Cortex of kidney (tissue), 1 donor: ENCODE data around the gene DHRS13.
"Not testable (repeated sequence)": the region's sequence is repeated elsewhere in the genome, so short reads cannot be mapped to it uniquely, and the experiment has no call there.

Source experiments
- DNase-seq: peaks from one replicate; lab custom pipeline; 2025; lab: John Stamatoyannopoulos, UW

DHRS13 gene

GRCh38 chr17:28935744-28936460 lies 33.0 kb upstream of the DHRS13 start:
- DNase-seq: no peak

GRCh38 chr17:28934508-28934907 lies 31.6 kb upstream of the DHRS13 start:
- DNase-seq: not testable (repeated sequence)

GRCh38 chr17:28929787-28930186 lies 26.9 kb upstream of the DHRS13 start:
- DNase-seq: no peak

- DNase-seq: no peak
These were observed 25.2 kb upstream of the DHRS13 start for GRCh38 chr17:28928061-28928460.

- DNase-seq: no peak
These were observed 23.9 kb upstream of the DHRS13 start for GRCh38 chr17:28926786-28927185.

- no peak for DNase-seq
These were observed 23.5 kb upstream of the DHRS13 start for GRCh38 chr17:28926366-28926765.

GRCh38 chr17:28925912-28926365 lies 23.1 kb upstream of the DHRS13 start:
- no peak for DNase-seq

- DNase-seq: no peak
These were observed 17.3 kb upstream of the DHRS13 start for GRCh38 chr17:28920201-28920600.

GRCh38 chr17:28918295-28918694 lies 15.4 kb upstream of the DHRS13 start:
- DNase-seq: no peak

GRCh38 chr17:28917465-28917864 lies 14.6 kb upstream of the DHRS13 start:
- DNase-seq: no peak

- DNase-seq: no peak
These were observed 14.2 kb upstream of the DHRS13 start for GRCh38 chr17:28917029-28917428.

GRCh38 chr17:28916302-28916934 lies 13.5 kb upstream of the DHRS13 start:
- no peak for DNase-seq

- no peak for DNase-seq
These were observed 10.1 kb upstream of the DHRS13 start for GRCh38 chr17:28912938-28913333.

- no peak for DNase-seq
These were observed 9.5 kb upstream of the DHRS13 start for GRCh38 chr17:28912281-28912937.

- DNase-seq: no peak
These were observed 8.6 kb upstream of the DHRS13 start for GRCh38 chr17:28911411-28912045.

GRCh38 chr17:28910534-28910933 lies 7.7 kb upstream of the DHRS13 start:
- DNase-seq: no peak

- DNase-seq: no peak
These were observed 5.8 kb upstream of the DHRS13 start for GRCh38 chr17:28908640-28909167.

GRCh38 chr17:28907709-28908475 lies 5.0 kb upstream of the DHRS13 start:
- DNase-seq: no peak

GRCh38 chr17:28906706-28907438 lies 4.0 kb upstream of the DHRS13 start:
- no peak for DNase-seq

- no peak for DNase-seq
These were observed 3.4 kb upstream of the DHRS13 start for GRCh38 chr17:28906276-28906675.

- no peak for DNase-seq
These were observed 1.9 kb upstream of the DHRS13 start for GRCh38 chr17:28904800-28905199.
